SH-SY5Y (cell line): ENCODE results near the gene CYP26C1.

Experiments used
- GATA2 ChIP-seq: IDR thresholded peaks from 2 replicates; pipeline ENCODE4 v1.6.1; 2011; ENCODE audit warnings: mild to moderate bottlenecking, low read depth, low read length
- GATA3 ChIP-seq: IDR thresholded peaks from 2 replicates; pipeline ENCODE4 v1.6.1; 2011; ENCODE audit warnings: low read depth, mild to moderate bottlenecking, low read length, moderate library complexity

- TF ChIP-seq GATA3 = no peak
- TF ChIP-seq GATA2 = no peak
Observed at GRCh38 chr10:93085272-93085859, 24.8 kb downstream of the CYP26C1 start.
